Ovary (tissue), 3 donors: ENCODE measurements around the gene VPS11.

ENCODE experiments used
- EP300 ChIP-seq: sonication (generic); formaldehyde crosslinking; IDR thresholded peaks from one replicate; pipeline ENCODE4 v1.6.1; 2017; ENCODE audit warnings: antibody characterized with exemption
- POLR2A ChIP-seq: fragments of 450-650 bp; IDR thresholded peaks from one replicate; pipeline ENCODE4 v1.6.1; 2017; ENCODE audit warnings: antibody characterized with exemption, mild to moderate bottlenecking, moderate library complexity
- TF ChIP-seq, protein P1 (sequence below), 3 donors: fragments of 450-650 bp in 2 of 3; fragments of 200-600 bp in 1 of 3; IDR thresholded peaks; one replicate each; pipeline versions ENCODE4 v1.5.1 to v1.8.0; 2016 to 2022; ENCODE audit warnings: antibody characterized with exemption in 3 of 3, mild to moderate bottlenecking in 1 of 3
- donor health status: DM: no; HTN: no; CAD: no.

GRCh38 chr11:119087123-119087522, 19.5 kb downstream of the VPS11 start:
- TF ChIP-seq POLR2A (no peak), EP300 (no peak)
- TF ChIP-seq, protein P1, sequence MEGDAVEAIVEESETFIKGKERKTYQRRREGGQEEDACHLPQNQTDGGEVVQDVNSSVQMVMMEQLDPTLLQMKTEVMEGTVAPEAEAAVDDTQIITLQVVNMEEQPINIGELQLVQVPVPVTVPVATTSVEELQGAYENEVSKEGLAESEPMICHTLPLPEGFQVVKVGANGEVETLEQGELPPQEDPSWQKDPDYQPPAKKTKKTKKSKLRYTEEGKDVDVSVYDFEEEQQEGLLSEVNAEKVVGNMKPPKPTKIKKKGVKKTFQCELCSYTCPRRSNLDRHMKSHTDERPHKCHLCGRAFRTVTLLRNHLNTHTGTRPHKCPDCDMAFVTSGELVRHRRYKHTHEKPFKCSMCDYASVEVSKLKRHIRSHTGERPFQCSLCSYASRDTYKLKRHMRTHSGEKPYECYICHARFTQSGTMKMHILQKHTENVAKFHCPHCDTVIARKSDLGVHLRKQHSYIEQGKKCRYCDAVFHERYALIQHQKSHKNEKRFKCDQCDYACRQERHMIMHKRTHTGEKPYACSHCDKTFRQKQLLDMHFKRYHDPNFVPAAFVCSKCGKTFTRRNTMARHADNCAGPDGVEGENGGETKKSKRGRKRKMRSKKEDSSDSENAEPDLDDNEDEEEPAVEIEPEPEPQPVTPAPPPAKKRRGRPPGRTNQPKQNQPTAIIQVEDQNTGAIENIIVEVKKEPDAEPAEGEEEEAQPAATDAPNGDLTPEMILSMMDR (IDR thresholded peaks at IDR 0.05): no peak
